GM12892 (cell line): ENCODE results near the gene LGALS9B.
"Not testable (repeated sequence)": the region's sequence is repeated elsewhere in the genome, so short reads cannot be mapped to it uniquely, and the experiment has no call there.

Source experiments
- POLR2A ChIP-seq: IDR thresholded peaks from 2 replicates; pipeline ENCODE4 v1.6.1; 2011; ENCODE audit warnings: low read depth, low read length, control low read depth
- POLR2AphosphoS5 ChIP-seq: IDR thresholded peaks from 2 replicates; pipeline ENCODE4 v1.6.1; 2011; ENCODE audit warnings: low read depth, low read length, control low read depth

GRCh38 chr17:20500346-20500745, 33.0 kb upstream of the LGALS9B start:
- not testable (repeated sequence) for TF ChIP-seq POLR2AphosphoS5, POLR2A
